A673 (cell line): ENCODE data around the gene H3-3A. TPM values are rescaled to one million over a fixed set of nuclear protein-coding genes. Genes with fewer than 3 reads are reported as not detected.
A peak's percentile ranks its signal among the peaks of the same experiment; 100 is the strongest.

Experiments
- Bru-seq: library from RNA; stranded (reverse); fragments of 400-500 nt; gene quantifications from one replicate; lab custom pipeline; 2021; lab: Mats Ljungman, UMichigan
- BruChase-seq, 2 experiments: library from RNA; stranded (reverse); fragments of 400-500 nt; gene quantifications; one replicate each; lab custom pipeline; 2021; lab: Mats Ljungman, UMichigan
- BruUV-seq: library from RNA; stranded (reverse); fragments of 400-500 nt; replicated peaks from 2 replicates; lab custom pipeline; 2021; lab: Mats Ljungman, UMichigan
- CTCF ChIA-PET: fragments of 300-600 bp; sonication (Branson Sonifier 250); formaldehyde crosslinking; loops from one replicate; lab custom pipeline; 2022; ENCODE audit warnings: antibody characterized with exemption; lab: Charles Lee
- POLR2A ChIA-PET: fragments of 300-600 bp; sonication (Branson Sonifier 250); formaldehyde crosslinking; loops from one replicate; lab custom pipeline; 2022; ENCODE audit warnings: antibody characterized with exemption; ENCODE audit not compliant: low non-redundant PET; lab: Charles Lee
- DNase-seq: peaks from one replicate; pipeline ENCODE4 v3.0.0-alpha.2; 2015; ENCODE audit warnings: low spot score
- H3K27ac ChIP-seq: fragments of 200-600 bp; sonication (generic); 2 replicates; pipeline ENCODE4 v1.5.1; 2016; ENCODE audit warnings: mixed run types, low read depth, mild to moderate bottlenecking, mixed read lengths, antibody characterized with exemption, low read length; ENCODE audit not compliant: poor library complexity, severe bottlenecking
- H3K27me3 ChIP-seq: fragments of 200-600 bp; sonication (generic); replicated peaks from 2 replicates; pipeline ENCODE4 v1.6.1; 2017; ENCODE audit warnings: mixed run types, low read depth, mild to moderate bottlenecking, mixed read lengths, antibody characterized with exemption, low read length; ENCODE audit not compliant: insufficient read depth, poor library complexity
- H3K36me3 ChIP-seq: fragments of 200-600 bp; sonication (generic); 2 replicates; pipeline ENCODE4 v1.6.1; 2016; ENCODE audit warnings: mixed run types, mild to moderate bottlenecking, mixed read lengths, antibody characterized with exemption, low read length; ENCODE audit not compliant: insufficient read depth, poor library complexity, severe bottlenecking
- H3K4me1 ChIP-seq: fragments of 200-600 bp; sonication (generic); 2 replicates; pipeline ENCODE4 v1.6.1; 2017; ENCODE audit warnings: mixed run types, mild to moderate bottlenecking, mixed read lengths, antibody characterized with exemption, low read length; ENCODE audit not compliant: insufficient read depth, poor library complexity, severe bottlenecking
- H3K4me3 ChIP-seq: fragments of 200-600 bp; sonication (generic); 2 replicates; pipeline ENCODE4 v1.5.1; 2016; ENCODE audit warnings: low read depth, mixed run types, mild to moderate bottlenecking, mixed read lengths, low read length; ENCODE audit not compliant: poor library complexity, severe bottlenecking
- H3K9me3 ChIP-seq: fragments of 200-600 bp; sonication (generic); 2 replicates; pipeline ENCODE4 v1.6.1; 2016; ENCODE audit warnings: mixed run types, low read depth, mild to moderate bottlenecking, mixed read lengths, antibody characterized with exemption, low read length; ENCODE audit not compliant: poor library complexity, severe bottlenecking
- EZH2 ChIP-seq: fragments of 200-600 bp; sonication (generic); IDR thresholded peaks from 2 replicates; pipeline ENCODE4 v1.6.1; 2017; ENCODE audit warnings: borderline replicate concordance, low read depth, mild to moderate bottlenecking, mixed read lengths, antibody characterized with exemption, low read length; ENCODE audit not compliant: poor library complexity, severe bottlenecking
- intact Hi-C: fragments of 100-400 bp; cut with micrococcal nuclease; formaldehyde crosslinking; loops from one replicate; pipeline ENCODE4 v1.10.0; 2022; ENCODE audit not compliant: unreplicated experiment
- long read RNA-seq: library from polyadenylated mRNA; stranded (forward); transcript quantifications from one replicate; pipeline ENCODE4 v2.0.0, GENCODE V29; 2022
- total RNA-seq: library from RNA; stranded (reverse); gene quantifications from 2 replicates; pipeline ENCODE4 v1.2.3, GENCODE V29; 2021
- TF ChIP-seq, protein P1 (sequence below): fragments of 300-800, 200-600 bp; sonication (generic); conservative IDR thresholded peaks from 2 replicates; pipeline ENCODE4 v1.5.1; 2017; ENCODE audit warnings: low read depth, mild to moderate bottlenecking, antibody characterized with exemption, low read length, moderate library complexity, mixed read lengths

Gene H3-3A
- total RNA-seq, result 638 and 640 TPM in 2 replicates
- percentile 98 among the genes with signal in this experiment for Bru-seq, nascent RNA
- percentile 95 among the genes with signal in this experiment for BruChase-seq, experiment 1, labeled RNA remaining after a 2-hour chase
- percentile 96 among the genes with signal in this experiment for BruChase-seq, experiment 2, labeled RNA remaining after a 6-hour chase
- long read RNA-seq, transcript H3F3A-203 (4 exons, 1,088 nt), result major isoform, 489 of 510 reads
- long read RNA-seq, partial matches to known transcripts, result 8 of 510 reads
- long read RNA-seq, other reads (novel, unspliced or antisense), result 7 of 510 reads

DNA sequence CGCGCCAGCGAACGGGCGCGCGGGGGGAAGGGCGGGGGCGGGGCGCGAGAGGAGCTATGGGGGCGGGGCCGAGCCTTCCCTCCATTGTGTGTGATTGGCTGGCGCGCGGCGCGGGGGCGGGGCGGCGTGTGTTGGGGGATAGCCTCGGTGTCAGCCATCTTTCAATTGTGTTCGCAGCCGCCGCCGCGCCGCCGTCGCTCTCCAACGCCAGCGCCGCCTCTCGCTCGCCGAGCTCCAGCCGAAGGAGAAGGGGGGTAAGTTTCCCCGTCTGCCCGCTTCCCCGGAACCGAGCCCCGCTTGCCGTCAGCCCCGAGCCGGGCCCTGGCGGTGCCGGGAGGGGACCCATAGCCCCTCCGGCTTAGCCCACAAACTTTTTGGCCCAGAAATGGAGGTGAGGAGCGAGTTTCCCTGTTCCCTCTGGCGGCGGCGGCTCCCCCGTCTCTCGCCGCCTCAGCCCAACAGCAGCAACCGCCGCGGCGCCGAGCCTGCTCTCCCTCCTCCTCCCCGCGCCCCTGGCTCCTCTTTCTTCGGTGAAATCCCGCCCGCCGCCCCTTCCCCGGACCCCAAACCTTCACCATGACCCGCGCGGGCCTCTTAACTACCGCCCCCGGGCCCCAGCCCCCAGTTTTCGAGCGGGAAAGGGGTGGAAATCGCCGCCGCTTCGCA, at the start of gene H3-3A:
TSS of gene H3-3A (plus strand) at position 159 of the 666 bp plus-strand sequence. CDS start 1,636 bp downstream, outside the sequence.
- TF ChIP-seq, protein P1, sequence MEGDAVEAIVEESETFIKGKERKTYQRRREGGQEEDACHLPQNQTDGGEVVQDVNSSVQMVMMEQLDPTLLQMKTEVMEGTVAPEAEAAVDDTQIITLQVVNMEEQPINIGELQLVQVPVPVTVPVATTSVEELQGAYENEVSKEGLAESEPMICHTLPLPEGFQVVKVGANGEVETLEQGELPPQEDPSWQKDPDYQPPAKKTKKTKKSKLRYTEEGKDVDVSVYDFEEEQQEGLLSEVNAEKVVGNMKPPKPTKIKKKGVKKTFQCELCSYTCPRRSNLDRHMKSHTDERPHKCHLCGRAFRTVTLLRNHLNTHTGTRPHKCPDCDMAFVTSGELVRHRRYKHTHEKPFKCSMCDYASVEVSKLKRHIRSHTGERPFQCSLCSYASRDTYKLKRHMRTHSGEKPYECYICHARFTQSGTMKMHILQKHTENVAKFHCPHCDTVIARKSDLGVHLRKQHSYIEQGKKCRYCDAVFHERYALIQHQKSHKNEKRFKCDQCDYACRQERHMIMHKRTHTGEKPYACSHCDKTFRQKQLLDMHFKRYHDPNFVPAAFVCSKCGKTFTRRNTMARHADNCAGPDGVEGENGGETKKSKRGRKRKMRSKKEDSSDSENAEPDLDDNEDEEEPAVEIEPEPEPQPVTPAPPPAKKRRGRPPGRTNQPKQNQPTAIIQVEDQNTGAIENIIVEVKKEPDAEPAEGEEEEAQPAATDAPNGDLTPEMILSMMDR, result 0 out of 2 replicates have a peak, but pooled peaks have one; percentile 18
- no peak for TF ChIP-seq EZH2
- intact Hi-C loops, result loop anchor here (1.0 to 10.0 kb wide), 3 partner anchors 48 to 132 kb away; partner anchors contain the start of gene SDE2
- CTCF ChIA-PET, result interaction anchor here (0.7 to 1.1 kb wide), 2 partner anchors 16 to 135 kb away, joined by 3 to 5 read pairs; no protein-coding TSS in a partner anchor

GRCh38 chr1:226017070-226017469, 45.4 kb upstream of the H3-3A start:
- Histone ChIP-seq H3K4me3 (no peak overlapping the region), H3K36me3 (no peaks in the 10 kb centered on the region), H3K27ac (no peak overlapping the region), H3K4me1 (no peaks in the 10 kb centered on the region), H3K27me3 (no peaks in the 10 kb centered on the region), H3K9me3 (no peaks in the 10 kb centered on the region)
- intact Hi-C loops, result no loop called here
- ChIA-PET CTCF (no interaction called here), POLR2A (no interaction called here)
- TF ChIP-seq EZH2, result no peak
- TF ChIP-seq, protein P1, result no peak
- no peak for DNase-seq
- no TSS peak for BruUV-seq

More for the DNA sequence above, at the start of gene H3-3A:
- Histone ChIP-seq H3K27ac (peak within 1 kb of the TSS; percentile 99), H3K36me3 (peaks cover 22% of the 10 kb centered on the region), H3K27me3 (no peaks in the 10 kb centered on the region), H3K9me3 (no peaks in the 10 kb centered on the region), H3K4me1 (peaks cover 21% of the 10 kb centered on the region), H3K4me3 (peak within 1 kb of the TSS; percentile 76)
- no TSS peak for BruUV-seq
- DNase-seq, result peak; percentile 97
- POLR2A ChIA-PET, result interaction anchor here (0.5 to 1.2 kb wide), 10 partner anchors 11 to 622 kb away, joined by 3 to 14 read pairs (median 4); partner anchors contain the start of genes PYCR2 and SDE2

DNA sequence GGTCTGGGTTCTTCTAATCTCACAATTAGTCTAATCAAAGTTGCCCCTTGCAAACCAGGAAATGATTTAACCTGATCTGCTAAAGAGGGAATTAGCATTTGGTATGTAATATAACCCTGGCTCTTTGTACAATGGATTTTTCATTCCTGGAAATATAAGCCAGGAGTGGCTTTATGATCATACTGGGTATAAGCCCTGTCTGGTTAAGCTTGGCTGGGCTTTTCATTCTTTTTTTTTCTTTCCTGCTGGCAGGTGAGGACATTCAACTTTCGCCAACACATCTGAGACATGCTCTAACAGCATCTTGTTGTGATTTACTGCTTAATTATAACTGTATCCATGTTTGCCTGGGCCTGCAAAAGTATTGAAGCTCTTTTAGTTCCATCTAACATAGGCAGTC, 42.9 kb upstream of the H3-3A start:
- no TSS peak for BruUV-seq
- Histone ChIP-seq H3K36me3 (no peaks in the 10 kb centered on the region), H3K27me3 (no peaks in the 10 kb centered on the region), H3K4me1 (no peaks in the 10 kb centered on the region), H3K9me3 (no peaks in the 10 kb centered on the region), H3K4me3 (no peak overlapping the region), H3K27ac (no peak overlapping the region)
- ChIA-PET POLR2A (no interaction called here), CTCF (no interaction called here)
- DNase-seq, result no peak
- intact Hi-C loops, result no loop called here
- no peak for TF ChIP-seq EZH2
- TF ChIP-seq, protein P1, result no peak
